AG09309 (cell line): Measurements from ENCODE around the gene SLC37A1.

Experiments used
- DNase-seq: peaks from one replicate; pipeline ENCODE4 v3.0.0-alpha.2; 2010; ENCODE audit warnings: low read depth
- H3K4me3 ChIP-seq: 2 replicates; pipeline ENCODE4 v1.5.1; 2011; ENCODE audit warnings: mild to moderate bottlenecking, low read depth, low read length, moderate library complexity; ENCODE audit not compliant: control insufficient read depth
- TF ChIP-seq, protein P1 (sequence below): IDR thresholded peaks from 2 replicates; pipeline ENCODE4 v1.5.1; 2011; ENCODE audit warnings: mild to moderate bottlenecking, low read depth, low read length, inconsistent platforms; ENCODE audit not compliant: insufficient read depth, control insufficient read depth; ENCODE audit errors: missing control alignments

SLC37A1 gene

DNA sequence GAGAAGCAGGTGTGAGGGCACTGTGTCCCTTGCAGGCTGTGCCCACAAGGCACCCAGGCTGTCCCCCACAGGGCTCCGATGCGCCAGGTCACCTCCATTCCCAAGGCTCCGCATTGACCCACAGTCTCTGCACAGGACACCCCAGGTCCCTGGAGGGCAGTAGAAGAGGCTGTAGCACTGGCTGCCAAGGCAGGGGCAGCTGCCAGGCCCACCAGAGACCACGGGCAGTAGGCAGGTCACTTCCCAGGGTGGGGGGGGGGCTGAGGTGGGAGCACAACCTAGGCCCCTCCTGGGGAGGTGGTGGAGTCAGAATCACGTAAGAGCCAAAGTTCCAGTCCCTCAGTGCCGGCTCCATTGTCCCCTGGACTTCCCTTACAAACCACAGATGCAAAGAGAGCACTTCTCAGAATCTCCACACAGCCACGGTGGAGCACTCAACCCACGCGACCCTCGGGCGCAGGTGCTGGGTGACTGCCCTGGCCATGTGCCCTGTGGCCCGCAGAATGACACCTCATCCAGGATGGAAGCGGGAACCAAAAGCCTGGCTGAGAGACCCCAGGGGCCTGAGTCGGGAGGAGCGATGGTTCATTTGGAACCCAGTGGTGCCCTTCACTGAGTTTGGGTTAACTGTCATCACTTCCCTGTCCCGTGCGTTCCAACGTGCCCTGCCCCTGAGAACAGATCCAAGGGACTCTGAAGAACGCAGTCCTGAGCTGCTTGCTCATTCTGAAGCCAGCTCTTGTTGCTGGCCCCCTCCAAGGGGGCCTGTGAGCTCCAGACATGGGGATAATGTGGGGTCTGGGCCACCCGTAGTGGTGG is 70.0 kb downstream of the SLC37A1 start:
- H3K4me3 ChIP-seq: no peak overlapping the region
- TF ChIP-seq, protein P1, sequence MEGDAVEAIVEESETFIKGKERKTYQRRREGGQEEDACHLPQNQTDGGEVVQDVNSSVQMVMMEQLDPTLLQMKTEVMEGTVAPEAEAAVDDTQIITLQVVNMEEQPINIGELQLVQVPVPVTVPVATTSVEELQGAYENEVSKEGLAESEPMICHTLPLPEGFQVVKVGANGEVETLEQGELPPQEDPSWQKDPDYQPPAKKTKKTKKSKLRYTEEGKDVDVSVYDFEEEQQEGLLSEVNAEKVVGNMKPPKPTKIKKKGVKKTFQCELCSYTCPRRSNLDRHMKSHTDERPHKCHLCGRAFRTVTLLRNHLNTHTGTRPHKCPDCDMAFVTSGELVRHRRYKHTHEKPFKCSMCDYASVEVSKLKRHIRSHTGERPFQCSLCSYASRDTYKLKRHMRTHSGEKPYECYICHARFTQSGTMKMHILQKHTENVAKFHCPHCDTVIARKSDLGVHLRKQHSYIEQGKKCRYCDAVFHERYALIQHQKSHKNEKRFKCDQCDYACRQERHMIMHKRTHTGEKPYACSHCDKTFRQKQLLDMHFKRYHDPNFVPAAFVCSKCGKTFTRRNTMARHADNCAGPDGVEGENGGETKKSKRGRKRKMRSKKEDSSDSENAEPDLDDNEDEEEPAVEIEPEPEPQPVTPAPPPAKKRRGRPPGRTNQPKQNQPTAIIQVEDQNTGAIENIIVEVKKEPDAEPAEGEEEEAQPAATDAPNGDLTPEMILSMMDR: no peak
- DNase-seq: no peak

- no peak overlapping the region for H3K4me3 ChIP-seq
- TF ChIP-seq, protein P1: no peak
- no peak for DNase-seq
Measured at GRCh38 chr21:42584296-42584641, 70.6 kb downstream of the SLC37A1 start.

GRCh38 chr21:42585881-42586280 is 72.2 kb downstream of the SLC37A1 start:
- TF ChIP-seq, protein P1: no peak
- no peak overlapping the region for H3K4me3 ChIP-seq
- no peak for DNase-seq

DNA sequence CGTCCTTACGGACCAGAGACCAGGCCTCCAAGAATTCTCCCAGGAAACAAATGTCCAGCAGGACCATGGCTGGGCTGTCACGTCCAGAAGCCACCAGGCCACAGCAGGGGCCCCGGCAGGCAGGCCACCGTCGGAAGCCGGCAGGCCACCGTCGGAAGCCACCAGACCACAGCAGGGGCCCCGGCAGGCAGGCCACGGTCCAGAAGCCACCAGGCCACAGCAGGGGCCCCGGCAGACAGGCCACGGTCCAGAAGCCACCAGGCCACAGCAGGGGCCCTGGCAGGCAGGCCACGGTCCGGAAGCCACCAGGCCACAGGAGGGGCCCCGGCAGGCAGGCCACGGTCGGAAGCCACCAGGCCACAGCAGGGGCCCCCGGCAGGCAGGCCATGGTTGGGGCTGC is 72.8 kb downstream of the SLC37A1 start:
- DNase-seq: no peak
- no peak overlapping the region for H3K4me3 ChIP-seq
- TF ChIP-seq, protein P1: no peak

DNA sequence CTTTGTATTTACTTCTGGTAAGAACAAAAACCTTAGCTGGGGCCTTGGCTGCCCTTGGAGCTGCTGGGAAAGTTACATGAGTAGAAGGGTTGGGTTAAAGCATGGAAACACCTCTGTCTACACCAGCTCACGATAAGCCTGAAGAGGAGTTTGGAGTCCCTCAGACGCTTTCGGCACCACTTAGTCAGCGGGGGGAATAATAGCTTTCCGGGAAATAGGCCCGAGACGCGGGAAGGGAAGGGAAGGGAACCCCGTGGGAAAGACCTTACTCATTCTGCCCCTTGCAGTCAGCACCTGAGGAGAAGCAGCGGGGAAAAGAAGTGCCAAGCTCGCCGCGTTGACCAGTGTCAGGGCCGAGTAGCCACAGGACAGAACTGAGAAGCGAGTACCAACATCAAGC is 73.4 kb downstream of the SLC37A1 start:
- DNase-seq: no peak
- TF ChIP-seq, protein P1: no peak
- no peak overlapping the region for H3K4me3 ChIP-seq

GRCh38 chr21:42590431-42591131 is 76.9 kb downstream of the SLC37A1 start:
- no peak for DNase-seq
- TF ChIP-seq, protein P1: no peak
- H3K4me3 ChIP-seq: no peak overlapping the region
